GM21737 (cell line): ENCODE results near the gene CHD2.
"Not testable (repeated sequence)": the region's sequence is repeated elsewhere in the genome, so short reads cannot be mapped to it uniquely, and the experiment has no call there.

Experiments
- ATAC-seq: cut with Tn5 transposase; IDR thresholded peaks from one replicate; pipeline ENCODE4 v1.9.1; 2021; ENCODE audit warnings: mild to moderate bottlenecking, moderate library complexity; ENCODE audit not compliant: unreplicated experiment

Gene CHD2

DNA sequence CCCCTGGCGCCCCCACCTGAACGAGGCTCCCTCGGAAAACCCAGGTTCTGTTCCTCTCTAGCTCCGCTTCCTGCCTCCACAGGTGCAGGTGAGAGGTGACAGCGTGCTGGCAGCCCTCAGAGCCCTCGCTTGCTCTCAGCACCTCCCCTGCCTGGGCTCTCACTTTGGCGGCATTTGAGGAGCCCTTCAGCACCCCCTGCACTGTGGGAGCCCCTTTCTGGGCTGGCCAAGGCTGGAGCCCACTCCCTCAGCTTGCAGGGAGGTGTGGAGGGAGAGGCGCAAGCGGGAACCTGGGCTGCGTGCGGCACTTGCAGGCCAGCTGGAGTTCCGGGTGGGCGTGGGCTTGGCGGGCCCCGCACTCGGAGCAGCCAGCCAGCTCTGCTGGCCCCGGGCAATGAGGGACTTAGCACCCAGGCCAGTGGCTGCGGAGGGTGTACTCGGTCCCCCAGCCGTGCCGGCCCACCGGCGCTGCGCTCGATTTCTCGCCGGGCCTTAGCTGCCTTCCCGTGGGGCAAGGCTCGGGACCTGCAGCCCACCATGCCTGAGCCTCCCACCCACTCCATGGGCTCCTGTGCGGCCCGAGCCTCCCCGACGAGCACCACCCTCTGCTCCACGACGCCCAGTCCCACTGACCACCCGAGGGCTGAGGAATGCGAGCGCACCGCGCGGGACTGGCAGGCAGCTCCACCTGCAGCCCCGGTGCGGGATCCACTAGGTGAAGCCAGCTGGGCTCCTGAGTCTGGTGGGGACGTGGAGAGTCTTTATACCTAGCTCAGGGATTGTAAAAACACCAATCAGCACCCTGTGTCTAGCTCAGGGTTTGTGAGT lies 131.6 kb downstream of the CHD2 start:
- ATAC-seq: not testable (repeated sequence)

DNA sequence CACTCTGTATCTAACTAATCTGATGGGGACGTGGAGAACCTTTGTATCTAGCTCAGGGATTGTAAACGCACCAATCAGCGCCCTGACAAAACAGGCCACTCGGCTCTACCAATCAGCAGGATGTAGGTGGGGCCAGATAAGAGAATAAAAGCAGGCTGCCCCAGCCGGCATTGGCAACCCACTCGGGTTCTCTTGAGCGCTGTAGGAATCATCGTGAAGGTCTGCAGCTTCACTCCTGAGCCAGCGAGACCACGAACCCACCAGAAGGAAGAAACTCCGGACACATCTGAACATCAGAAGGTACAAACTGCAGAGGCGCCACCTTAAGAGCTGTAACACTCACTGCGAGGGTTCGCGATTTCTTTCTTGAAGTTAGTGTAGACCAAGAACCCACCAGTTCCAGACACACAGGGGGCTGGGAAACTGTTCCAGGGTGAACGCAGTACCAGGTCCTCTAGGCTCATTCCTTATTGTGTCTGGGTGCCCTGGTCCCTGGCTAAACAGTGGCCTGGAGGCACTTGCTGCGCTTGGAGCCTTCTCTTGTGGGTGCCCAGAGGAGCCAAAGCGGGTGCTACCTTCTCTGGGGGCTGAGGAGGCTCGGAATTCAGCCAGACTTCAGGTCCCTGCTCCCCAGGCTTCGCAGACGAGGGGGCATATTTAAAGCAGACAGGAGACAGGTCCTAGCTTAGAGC lies 132.5 kb downstream of the CHD2 start:
- ATAC-seq: not testable (repeated sequence)

DNA sequence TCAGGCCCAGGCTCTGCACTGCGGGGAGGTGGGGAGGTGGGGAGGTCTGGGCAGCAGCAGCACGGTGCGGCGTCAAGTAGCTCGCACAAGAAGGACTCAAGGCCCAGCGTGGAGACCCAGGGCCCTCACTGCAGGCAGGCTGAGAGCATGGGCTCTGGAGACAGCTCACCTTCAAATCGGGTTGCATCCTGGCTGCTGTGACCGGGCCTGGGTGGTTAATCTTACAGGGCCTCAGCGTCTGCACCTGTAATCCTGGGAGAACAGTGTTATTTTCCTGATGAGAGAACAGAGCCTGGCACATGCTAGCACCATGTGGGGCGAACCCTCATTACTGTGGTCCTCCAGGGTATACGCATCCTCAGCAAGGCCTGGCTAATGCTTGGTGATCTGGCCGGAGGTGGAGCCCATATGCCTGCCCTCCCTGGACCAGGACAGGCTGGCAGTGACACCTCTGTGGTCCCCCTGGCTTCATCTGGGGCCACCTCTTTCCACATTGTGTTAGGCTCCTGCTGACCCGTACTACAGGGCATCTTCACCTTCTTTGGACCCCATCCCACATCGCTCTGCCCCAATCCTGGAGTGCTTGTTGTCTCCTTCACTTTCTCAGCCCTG lies 133.4 kb downstream of the CHD2 start:
- ATAC-seq: no peak

DNA sequence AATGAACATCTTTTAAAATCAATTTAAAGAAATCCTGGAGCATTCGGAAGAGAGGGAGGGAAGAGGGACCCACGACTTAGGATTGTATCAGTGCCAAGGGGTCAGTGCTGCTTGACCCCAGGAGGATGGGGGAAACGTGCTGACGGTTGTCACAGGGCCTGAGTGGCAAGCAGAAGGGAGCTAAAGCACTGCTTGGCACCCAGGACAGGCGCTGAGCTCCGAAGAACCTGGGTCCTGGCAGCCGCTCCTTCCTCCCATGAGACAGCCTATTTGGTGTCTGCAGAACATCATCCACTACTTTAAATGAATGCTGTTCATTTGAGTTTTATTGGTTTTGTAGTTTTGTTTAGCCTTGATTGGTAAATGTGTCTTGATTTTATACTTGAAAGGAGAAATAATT lies 134.4 kb downstream of the CHD2 start:
- ATAC-seq: no peak

DNA sequence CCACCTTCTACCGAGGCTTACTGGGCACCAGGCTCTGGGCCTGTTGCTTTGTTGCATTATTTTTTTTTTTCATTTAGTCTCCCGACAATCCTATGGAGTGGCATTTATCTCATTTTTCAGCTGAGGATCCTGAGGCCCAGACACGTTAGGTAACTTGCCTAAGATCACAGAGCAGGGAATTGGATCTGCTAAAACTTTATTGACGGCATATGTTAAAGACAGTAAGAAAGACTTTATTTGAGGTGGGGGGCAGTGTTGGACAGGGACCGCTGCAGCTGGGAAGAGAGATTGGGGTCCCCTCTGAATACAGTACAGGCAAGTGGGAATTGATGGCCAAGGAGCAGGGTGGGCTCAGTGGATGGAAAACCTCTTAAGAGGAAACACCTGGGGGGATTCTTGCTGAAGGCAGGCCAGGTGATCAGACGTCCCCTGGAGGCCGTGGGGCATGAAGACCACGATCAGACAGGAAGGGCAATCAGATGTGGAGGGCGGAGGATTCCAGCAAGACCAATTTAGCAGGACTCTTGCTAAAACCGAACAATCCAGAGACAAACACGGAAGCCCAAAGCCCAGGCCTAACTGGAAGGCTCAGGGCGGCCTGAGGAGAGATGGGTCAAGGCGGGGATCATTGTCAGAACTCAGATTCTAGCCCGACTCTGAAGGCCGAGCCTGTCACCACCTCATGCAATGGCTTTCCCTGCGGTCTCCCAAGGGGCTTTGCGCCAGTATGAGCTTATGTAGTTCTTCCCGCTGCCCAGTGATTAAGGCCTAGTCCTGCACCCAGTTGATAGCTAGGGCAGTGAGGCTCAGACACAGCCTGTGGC lies 135.2 kb downstream of the CHD2 start:
- ATAC-seq: no peak

DNA sequence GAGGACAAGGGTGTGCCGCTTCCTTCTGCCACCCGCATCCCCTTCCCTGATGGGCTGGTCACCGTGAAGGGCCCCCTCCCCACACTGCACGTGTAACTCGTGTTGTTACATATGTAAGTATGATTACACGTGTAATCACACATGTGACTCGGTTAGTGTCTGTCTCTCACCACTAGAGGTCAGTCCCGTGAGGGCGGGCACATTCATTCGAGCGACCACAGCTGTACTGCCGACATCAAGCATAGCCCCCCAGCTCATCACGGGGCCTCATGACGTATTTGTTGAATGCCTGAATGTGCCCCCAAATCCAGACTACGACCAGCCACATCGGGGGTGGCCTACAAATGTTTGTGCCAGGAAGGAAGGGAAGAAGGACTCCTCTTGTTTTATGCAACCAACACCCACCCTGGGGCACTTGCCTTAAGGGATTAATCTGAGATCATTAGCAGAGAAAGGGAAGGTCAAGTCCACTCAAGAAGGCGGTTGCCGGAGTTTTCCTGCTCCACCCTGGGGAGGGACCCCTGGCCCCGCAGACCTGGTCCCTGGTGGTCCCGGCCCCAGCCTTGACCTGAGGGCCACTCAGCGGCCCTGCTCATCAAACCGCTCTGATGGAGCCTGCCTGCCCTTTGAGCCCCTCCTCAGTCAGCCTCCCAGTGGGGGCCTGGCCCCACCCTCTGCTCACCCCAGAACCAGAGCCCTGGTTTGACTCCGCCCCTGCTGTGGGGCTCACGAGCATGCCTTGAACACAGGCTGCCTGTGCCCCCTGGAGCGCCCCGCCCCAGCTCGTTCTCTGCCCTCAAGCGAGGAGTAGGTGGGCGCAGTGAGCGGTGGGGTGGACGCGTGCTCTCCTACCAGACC lies 136.1 kb downstream of the CHD2 start:
- peak; percentile 68 for ATAC-seq

DNA sequence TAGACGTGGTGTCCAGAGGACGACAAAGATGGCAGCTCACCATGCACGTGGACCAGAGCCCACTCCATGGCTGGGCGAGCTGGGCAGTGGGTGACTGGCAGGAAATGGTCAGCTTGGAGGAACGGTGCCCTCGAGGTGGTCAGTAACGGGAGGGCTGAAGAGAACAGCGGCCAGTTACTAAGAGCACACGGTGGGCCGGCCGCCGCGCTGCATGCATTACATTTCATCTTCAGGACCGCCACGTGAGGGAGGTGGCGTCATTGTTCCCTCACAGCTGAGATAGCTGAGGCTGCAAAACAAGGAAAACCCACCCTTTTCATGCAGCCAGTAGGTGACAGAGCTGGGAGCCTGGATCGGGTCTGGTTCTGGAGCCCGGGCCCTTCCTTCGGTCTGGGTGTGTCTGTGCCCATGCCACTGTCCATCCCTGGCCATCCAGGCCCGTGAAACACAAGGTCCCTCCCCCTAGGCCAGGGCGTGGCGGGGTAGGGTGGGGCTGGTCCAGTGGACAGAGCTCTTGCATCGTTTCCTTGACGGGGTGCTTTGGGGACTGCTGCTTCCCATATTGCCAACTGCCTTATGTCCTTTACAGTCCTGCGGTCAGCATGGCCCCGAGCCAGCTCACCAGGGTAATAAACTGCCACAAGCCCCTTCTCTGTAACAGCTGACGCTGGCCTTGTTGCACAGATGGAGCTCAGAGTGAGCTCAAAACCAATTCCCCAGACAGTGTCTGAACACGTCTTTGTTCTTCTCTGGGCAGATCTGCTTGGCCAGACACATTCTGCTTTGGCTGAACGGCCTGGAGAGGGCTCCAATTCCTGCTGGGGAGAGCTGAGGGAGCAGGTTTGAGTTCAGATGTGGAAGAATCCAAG lies 137.1 kb downstream of the CHD2 start:
- ATAC-seq: no peak

DNA sequence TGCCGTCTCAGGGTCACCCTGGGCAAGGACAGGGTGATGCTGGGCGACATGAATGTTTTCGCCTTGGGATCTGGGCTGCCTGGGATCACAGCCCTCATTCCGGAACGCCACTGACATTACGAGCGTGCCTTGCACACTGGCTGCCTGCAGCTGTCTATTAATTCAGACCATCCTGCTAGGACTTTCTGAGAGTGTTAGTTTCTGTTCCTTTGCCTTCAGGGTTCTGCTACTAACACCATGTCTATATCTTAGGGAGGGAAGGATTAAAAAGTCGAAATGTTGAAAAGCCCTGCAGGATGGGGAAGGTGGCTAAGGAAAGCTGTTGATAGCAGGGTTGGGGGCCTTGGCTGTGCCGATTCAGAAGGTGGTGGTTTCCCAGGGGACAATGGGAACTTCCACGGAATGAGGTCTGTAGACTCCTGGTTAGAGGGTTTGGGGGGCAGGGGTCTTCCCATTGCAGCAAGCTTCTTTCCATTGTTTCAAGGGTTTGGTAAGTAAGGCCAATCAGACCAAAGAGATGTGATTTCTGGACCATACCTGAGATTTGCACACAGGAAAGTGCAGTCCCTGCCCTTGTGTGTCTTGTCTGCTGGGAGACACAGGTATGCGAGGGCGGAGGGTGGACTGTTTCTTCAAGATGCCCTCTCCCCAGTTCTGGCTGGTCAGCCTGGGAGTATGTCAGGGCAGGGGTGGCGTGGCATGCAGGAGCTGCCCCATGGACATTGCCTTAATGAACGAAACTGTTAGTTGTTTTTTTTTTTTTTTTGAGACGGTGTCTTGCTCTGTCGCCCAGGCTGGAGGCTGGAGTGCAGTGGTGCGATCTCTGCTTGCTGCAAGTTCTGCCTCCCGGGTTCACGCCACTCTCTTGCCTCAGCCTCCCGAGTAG lies 137.9 kb downstream of the CHD2 start:
- ATAC-seq: no peak

DNA sequence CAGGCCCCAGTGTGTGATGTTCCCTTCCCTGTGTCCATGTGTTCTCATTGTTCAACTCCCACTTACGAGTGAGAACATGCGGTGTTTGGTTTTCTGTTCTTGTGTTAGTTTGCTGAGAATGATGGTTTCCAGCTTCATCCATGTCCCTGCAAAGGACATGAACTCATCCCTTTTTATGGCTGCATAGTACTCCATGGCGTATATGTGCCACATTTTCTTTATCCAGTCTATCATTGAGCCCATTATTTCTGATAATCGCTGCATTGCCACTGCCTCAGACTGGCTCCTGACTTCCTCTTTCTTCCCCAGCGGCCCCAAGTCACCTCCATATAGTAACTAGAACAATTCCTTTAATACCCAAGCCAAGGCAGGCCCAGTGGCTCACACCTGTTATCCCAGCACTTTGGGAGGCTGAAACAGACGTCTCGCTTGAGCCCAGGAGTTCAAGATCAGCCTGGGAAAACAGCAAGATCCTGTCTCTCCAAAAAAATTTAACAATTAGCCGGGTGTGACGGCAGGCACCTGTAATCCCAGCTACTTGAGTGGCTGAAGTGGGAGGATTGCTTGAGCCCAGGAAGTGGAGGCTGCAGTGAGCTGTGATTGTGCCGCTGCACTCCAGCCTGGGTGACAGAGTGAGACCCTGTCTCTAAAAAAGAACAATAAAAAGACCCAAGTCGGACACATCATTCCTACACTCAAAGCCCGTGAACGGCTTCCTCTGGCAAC lies 139.6 kb downstream of the CHD2 start:
- not testable (repeated sequence) for ATAC-seq

DNA sequence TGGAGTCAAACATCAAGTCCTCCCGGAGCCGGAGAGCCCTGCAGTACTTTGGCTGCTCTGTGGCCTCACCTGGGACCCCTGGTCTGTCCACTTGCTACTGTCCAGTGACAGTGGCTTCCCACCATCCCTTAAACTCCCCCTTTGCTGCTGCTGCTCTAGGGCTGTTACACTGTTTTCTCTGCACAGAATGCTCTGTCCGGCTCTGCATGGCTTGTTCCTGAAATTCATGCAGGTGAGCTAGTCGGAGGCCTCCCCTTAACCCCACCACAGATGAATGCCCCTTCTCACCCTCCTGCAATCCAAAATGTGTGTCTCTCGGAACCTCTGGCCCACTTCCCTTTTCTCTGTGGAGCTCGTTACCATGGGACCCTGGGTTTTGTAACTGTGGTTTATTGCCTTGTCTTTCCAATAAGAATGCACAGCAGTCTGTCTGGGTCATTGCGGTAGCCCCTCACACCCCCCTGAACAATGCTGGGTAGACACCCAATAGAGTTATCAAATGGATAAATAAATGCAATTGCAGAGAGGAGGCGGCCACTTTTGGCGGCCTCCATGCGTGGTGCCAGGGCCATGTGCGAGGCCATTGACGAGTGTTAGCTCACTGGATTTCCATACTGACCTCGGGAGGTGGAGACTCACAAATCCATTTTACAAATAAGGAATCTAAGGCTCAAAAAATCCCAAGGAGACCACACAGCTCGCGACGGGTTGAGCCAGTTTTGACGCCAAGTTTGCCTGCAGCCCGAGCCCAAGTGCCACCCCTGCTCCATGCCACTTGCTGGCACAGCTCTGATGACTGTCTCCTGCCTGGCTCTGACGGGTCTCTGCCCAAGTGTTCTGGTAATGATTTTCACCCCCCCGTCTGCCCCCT lies 140.4 kb downstream of the CHD2 start:
- ATAC-seq: no peak

DNA sequence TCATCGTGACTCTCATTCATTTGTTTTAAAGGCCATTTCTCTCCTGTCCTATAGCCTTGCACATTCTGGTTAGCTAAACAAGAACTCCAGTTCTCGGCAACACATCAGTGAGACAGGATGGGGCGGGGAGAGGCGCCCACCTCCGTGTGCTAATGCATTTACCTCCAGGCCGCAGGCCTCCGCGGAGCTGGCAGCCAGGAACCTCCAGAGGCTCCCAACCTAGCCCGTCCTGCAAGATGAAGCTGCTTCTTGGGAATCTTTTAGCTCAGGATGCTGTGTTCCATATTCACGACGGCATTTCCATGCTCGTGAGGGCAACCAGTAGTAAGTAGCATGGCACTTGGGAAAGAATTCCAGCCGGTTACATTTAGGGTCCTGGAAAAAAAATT lies 141.0 kb downstream of the CHD2 start:
- no peak for ATAC-seq

DNA sequence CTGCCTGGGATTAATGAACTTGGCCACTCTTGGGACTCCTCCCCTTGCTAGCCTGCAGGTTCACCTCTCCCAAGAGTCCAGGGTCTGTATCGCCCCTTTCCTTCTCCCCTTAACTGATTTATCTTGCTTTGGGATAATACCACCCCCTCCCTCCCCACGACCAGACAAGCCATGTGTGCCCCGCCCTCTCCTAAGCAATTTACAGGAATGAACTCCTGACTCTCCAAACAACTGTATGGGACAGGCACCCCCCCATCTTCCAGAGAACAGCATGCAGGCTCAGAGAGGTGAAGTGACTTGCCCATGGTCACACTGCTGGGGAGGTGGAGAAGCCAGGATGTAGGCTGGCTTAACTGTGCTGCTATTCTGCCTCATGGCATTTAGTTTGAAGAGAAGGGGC lies 142.1 kb downstream of the CHD2 start:
- ATAC-seq: no peak

DNA sequence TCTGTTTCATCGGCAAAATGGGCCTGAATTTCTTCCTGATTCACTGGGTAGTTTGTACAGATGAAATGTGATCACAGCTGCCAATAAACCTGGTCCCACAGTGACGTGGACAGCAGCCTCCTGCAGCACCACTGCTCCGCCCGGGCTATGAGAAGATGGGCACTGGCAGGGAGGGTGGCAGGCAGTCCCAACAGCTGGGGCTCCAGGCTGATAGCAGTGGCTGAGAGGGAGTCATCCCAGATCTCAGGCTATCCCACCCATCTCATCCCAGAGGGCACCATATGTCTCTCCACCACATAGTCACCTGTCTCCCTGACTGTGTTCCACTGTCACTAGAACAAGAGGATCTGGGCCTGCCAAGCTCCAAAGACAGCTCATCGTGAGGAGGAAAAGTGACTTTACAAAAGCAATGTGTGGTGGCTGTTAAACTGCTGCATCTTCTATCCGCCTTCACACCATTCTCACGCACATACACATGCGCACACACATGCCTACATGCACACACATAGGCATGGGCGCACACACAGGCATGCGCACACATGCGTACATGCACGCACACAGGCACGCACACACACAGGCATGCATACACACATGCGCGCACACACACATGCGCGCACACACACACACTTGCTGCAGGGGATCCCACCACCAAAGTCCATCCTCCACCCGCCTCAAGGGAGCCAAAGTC lies 142.7 kb downstream of the CHD2 start:
- ATAC-seq: no peak

DNA sequence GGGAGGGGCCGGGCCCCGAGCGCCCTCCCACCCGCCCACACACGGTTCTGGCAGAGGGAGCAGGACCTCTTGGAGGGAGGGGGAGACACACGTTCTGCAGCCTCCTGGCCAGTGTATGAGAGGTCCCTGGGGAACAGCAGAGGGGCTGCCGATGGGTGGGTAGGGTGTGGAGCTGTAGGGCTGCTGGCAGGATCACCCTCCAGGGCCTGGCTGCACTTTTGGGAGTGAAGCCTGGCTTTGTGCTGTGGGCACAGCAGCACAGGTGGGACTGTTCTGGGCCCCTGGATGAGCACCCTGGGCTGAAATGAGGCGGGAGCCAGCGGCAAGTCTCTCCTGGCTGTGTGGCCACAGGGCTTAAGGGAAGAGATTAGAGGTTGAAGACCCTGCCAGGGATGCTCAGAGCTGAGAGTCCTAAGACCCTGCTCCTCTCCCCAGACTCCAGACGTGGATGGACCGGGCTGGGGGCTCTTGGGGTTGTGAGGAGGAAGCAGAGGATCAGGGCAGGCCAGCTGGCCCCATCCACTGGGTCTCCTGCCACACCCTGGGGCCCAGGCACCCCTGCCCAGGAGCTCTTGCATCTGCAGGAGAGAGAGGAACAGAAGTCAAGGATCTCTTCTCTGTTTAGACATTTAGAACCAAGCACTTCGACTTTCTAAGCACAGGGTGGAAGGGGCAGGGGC lies 143.6 kb downstream of the CHD2 start:
- ATAC-seq: no peak
